Measurements from ENCODE around the gene APPL2.

- TF ChIP-seq CTCF (IDR thresholded peaks at IDR 0.05) (no peak), POLR2A (IDR thresholded peaks at IDR 0.05) (no peak), EP300 (IDR thresholded peaks at IDR 0.05) (no peak)
Observed at GRCh38 chr12:105275997-105276733, 40.2 kb upstream of the APPL2 start.

Measured in stomach (tissue), 4 donors.